B cell (primary cell): ENCODE data around the gene CRYBA4. TPM values are rescaled to one million over a fixed set of nuclear protein-coding genes. Genes with fewer than 3 reads are reported as not detected.

ENCODE experiments used
- ATAC-seq: fragments of 200-7000 bp; cut with Tn5 transposase; one replicate; pipeline ENCODE4 v1.10.0; 2021; ENCODE audit warnings: low read depth, mild to moderate bottlenecking, moderate number of reproducible peaks, moderate library complexity
- CTCF ChIA-PET: fragments of 350-600 bp; sonication (Branson Sonifier 250); formaldehyde crosslinking; loops from one replicate; lab custom pipeline; 2021; ENCODE audit warnings: antibody characterized with exemption, inconsistent platforms; lab: Charles Lee
- POLR2A ChIA-PET: fragments of 350-600 bp; sonication (Branson Sonifier 250); formaldehyde crosslinking; loops from one replicate; lab custom pipeline; 2021; ENCODE audit warnings: antibody characterized with exemption; lab: Charles Lee
- DNase-seq: peaks from one replicate; pipeline ENCODE4 v3.0.0; 2013
- H2AFZ ChIP-seq: 2 replicates; pipeline ENCODE4 v1.6.1; 2012; ENCODE audit warnings: mild to moderate bottlenecking, low read depth, low read length; ENCODE audit not compliant: insufficient read depth, poor library complexity, severe bottlenecking
- H3K27ac ChIP-seq, 2 donors: 1 replicate in 1 of 2; 2 replicates in 1 of 2; pipeline ENCODE4 v1.5.1; 2012 to 2013; ENCODE audit warnings: low read length in 2 of 2, mild to moderate bottlenecking in 2 of 2, moderate library complexity in 1 of 2
- H3K27me3 ChIP-seq, 4 experiments: fragments of 200-600 bp in 1 of 4; sonication (generic) in 1 of 4; replicated peaks in 1 of 4; 1 replicate in 2 of 4; 2 replicates in 2 of 4; pipeline versions ENCODE4 v1.6.1 to v1.7.0; 2013 to 2016; ENCODE audit warnings: low read length in 3 of 4, mild to moderate bottlenecking in 2 of 4, mixed read lengths in 1 of 4, moderate library complexity in 1 of 4; ENCODE audit not compliant: insufficient read depth in 4 of 4, control insufficient read depth in 3 of 4; ENCODE audit errors: control extremely low read depth in 1 of 4
- H3K36me3 ChIP-seq, 2 experiments: replicated peaks in 1 of 2; 1 replicate in 1 of 2; 2 replicates in 1 of 2; pipeline versions ENCODE4 v1.6.1 to v1.7.1; 2013; ENCODE audit warnings: low read length in 1 of 2; ENCODE audit not compliant: insufficient read depth in 2 of 2, control insufficient read depth in 1 of 2; ENCODE audit errors: control extremely low read depth in 1 of 2, extremely low read depth in 1 of 2
- H3K4me1 ChIP-seq, 2 donors: fragments of 200-600 bp in 1 of 2; sonication (generic) in 1 of 2; 1 replicate in 1 of 2; 2 replicates in 1 of 2; pipeline versions ENCODE4 v1.5.1 to v1.6.1; 2013 to 2017; ENCODE audit warnings: low read length in 2 of 2; ENCODE audit not compliant: control insufficient read depth in 2 of 2, insufficient read depth in 2 of 2
- H3K4me2 ChIP-seq: replicated peaks from 2 replicates; pipeline ENCODE3; 2012; ENCODE audit warnings: mild to moderate bottlenecking, low read depth, low read length; ENCODE audit not compliant: poor library complexity, severe bottlenecking
- H3K4me3 ChIP-seq, 5 experiments: fragments of 200-600 bp in 1 of 5; sonication (generic) in 1 of 5; 1 replicate in 3 of 5; 2 replicates in 2 of 5; pipeline versions ENCODE4 v1.5.1 to v1.7.0; 2011 to 2016; ENCODE audit warnings: low read length in 4 of 5, mild to moderate bottlenecking in 4 of 5, low read depth in 2 of 5, control low read depth in 1 of 5, moderate library complexity in 1 of 5; ENCODE audit not compliant: insufficient read depth in 1 of 5; ENCODE audit errors: control extremely low read depth in 1 of 5, extremely low read depth in 1 of 5
- H3K79me2 ChIP-seq: fragments of 200-600 bp; sonication (generic); one replicate; pipeline ENCODE4 v1.6.0; 2016; ENCODE audit warnings: low read length; ENCODE audit not compliant: control insufficient read depth, insufficient read depth
- H3K9ac ChIP-seq: fragments of 200-600 bp; sonication (generic); 2 replicates; pipeline ENCODE4 v1.6.1; 2017; ENCODE audit warnings: mild to moderate bottlenecking, low read length, moderate library complexity
- H3K9me3 ChIP-seq, 3 donors: one replicate each; pipeline versions ENCODE4 v1.6.1 to v1.7.1; 2013; ENCODE audit warnings: low read length in 2 of 3; ENCODE audit not compliant: control insufficient read depth in 2 of 3, insufficient read depth in 1 of 3; ENCODE audit errors: control extremely low read depth in 1 of 3
- H4K20me1 ChIP-seq: 2 replicates; pipeline ENCODE4 v1.6.0; 2012; ENCODE audit warnings: mild to moderate bottlenecking, low read length; ENCODE audit not compliant: insufficient read depth, control insufficient read depth, poor library complexity, severe bottlenecking
- H3K27ac Mint-ChIP-seq: one replicate; pipeline ENCODE4 v1.8.0; 2021; ENCODE audit warnings: mixed read lengths
- H3K27me3 Mint-ChIP-seq: one replicate; pipeline ENCODE4 v1.8.0; 2021; ENCODE audit warnings: mixed read lengths
- H3K4me1 Mint-ChIP-seq: one replicate; pipeline ENCODE4 v1.8.0; 2021; ENCODE audit warnings: mixed read lengths
- H3K4me3 Mint-ChIP-seq: one replicate; pipeline ENCODE4 v1.8.0; 2021; ENCODE audit warnings: mixed read lengths
- H3K9me3 Mint-ChIP-seq: one replicate; pipeline ENCODE4 v1.8.0; 2022; ENCODE audit warnings: mixed read lengths; ENCODE audit not compliant: insufficient read depth
- EZH2 ChIP-seq: IDR thresholded peaks from 2 replicates; pipeline ENCODE4 v1.6.1; 2012; ENCODE audit warnings: borderline replicate concordance, low read depth, mild to moderate bottlenecking, moderate library complexity, low read length; ENCODE audit not compliant: insufficient read depth, poor library complexity, severe bottlenecking
- WGBS: methylation state at CpG from one replicate; pipeline ENCODE4 v1.1.5; 2013; ENCODE audit warnings: missing lambda C conversion rate; ENCODE audit not compliant: insufficient coverage; 5-methylcytosine and 5-hydroxymethylcytosine counted together
- intact Hi-C: fragments of 100-400 bp; cut with micrococcal nuclease; formaldehyde crosslinking; loops from one replicate; pipeline ENCODE4 v1.10.0; 2022
- polyA plus RNA-seq: library from polyadenylated mRNA; depleted of rRNA; stranded (reverse); fragments of >200 nt; gene quantifications from 2 replicates; pipeline ENCODE4 v1.2.3, GENCODE V29; 2012
- total RNA-seq, 2 donors: library from RNA; stranded (reverse); fragments of 120-200 nt in 1 of 2; gene quantifications; 1 replicate in 1 of 2; 2 replicates in 1 of 2; pipeline versions ENCODE4 v1.2.3 to v1.2.4, GENCODE V29; 2013 to 2022
- TF ChIP-seq, protein P1 (sequence below): fragments of 200-600 bp; IDR thresholded peaks from one replicate; pipeline ENCODE4 v1.8.0; 2022; ENCODE audit warnings: antibody characterized with exemption, mild to moderate bottlenecking

The CRYBA4 gene
- total and polyA plus RNA-seq, 2 donors (not counting 1 experiment from before 2014, with no cell fraction given), result not detected

DNA sequence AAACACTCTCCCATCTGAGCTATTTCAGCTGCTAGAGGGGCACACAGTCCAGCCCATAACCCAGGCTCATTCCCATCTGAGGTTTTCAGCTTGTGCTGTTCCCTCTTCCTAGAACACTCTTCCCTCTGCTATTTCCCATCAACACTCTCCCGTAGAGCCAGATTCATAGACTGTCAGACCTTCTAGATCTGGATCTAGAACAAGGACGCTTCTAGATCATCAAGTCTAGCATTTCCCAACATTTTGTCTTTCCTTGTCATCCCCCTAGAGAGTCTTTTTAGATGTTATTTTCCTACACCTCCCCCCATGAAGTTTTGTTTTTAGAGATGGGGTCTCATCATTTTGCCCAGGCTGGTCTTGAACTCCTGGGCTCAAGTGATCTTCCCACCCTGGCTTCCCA is 13.4 kb downstream of the CRYBA4 start:
- Histone ChIP-seq H3K27ac (no peak overlapping the region), H3K9ac (no peak overlapping the region), H2AFZ (no peak overlapping the region), H3K36me3 (no peaks in the 10 kb centered on the region), H4K20me1 (no peaks in the 10 kb centered on the region), H3K9me3 (peaks cover 0 to 8% (median 0%) of the 10 kb centered on the region in 3 donors), H3K4me3 (no peak overlapping the region), H3K4me2 (no peak overlapping the region), H3K4me1 (no peaks in the 10 kb centered on the region), H3K79me2 (no peaks in the 10 kb centered on the region), H3K27me3 (no peaks in the 10 kb centered on the region)
- CTCF ChIA-PET, result no interaction called here
- H3K4me3 Mint-ChIP-seq, result no peak overlapping the region
- intact Hi-C loops, result no loop called here
- no peaks in the 10 kb centered on the region for H3K4me1 Mint-ChIP-seq
- no peak overlapping the region for H3K27ac Mint-ChIP-seq
- DNase-seq, result no peak
- TF ChIP-seq EZH2, result no peak
- TF ChIP-seq, protein P1, sequence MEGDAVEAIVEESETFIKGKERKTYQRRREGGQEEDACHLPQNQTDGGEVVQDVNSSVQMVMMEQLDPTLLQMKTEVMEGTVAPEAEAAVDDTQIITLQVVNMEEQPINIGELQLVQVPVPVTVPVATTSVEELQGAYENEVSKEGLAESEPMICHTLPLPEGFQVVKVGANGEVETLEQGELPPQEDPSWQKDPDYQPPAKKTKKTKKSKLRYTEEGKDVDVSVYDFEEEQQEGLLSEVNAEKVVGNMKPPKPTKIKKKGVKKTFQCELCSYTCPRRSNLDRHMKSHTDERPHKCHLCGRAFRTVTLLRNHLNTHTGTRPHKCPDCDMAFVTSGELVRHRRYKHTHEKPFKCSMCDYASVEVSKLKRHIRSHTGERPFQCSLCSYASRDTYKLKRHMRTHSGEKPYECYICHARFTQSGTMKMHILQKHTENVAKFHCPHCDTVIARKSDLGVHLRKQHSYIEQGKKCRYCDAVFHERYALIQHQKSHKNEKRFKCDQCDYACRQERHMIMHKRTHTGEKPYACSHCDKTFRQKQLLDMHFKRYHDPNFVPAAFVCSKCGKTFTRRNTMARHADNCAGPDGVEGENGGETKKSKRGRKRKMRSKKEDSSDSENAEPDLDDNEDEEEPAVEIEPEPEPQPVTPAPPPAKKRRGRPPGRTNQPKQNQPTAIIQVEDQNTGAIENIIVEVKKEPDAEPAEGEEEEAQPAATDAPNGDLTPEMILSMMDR, result no peak
- ATAC-seq, result no peak
- POLR2A ChIA-PET, result no interaction called here
- peaks cover 10% of the 10 kb centered on the region for H3K27me3 Mint-ChIP-seq
- no peaks in the 10 kb centered on the region for H3K9me3 Mint-ChIP-seq
- 100% methylated on average over 1 of the region's 2 CpGs for WGBS

DNA sequence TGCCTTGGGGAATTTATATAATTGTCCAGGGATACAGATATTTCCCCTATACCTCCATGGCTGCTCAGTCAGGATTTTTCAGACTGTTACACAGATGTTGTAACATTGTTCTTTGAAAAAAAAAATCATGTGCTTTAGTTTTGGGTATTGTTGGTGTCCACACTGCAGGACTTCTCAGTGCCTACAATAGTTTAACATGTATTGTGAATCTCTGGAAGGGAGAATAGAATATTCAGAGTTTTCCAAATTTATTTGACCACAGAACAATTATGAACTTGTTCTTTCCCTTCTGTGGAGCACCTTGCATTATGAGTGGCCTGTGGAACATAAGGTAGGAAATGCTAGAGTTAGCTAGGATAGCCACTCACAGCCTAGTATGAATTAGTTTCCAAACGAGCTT is 14.5 kb downstream of the CRYBA4 start:
- no peaks in the 10 kb centered on the region for H3K9me3 Mint-ChIP-seq
- Histone ChIP-seq H3K9me3 (peaks cover 0 to under 1% (median 0%) of the 10 kb centered on the region in 3 donors), H3K27ac (no peak overlapping the region), H3K36me3 (no peaks in the 10 kb centered on the region), H2AFZ (no peak overlapping the region), H3K79me2 (no peaks in the 10 kb centered on the region), H3K4me2 (no peak overlapping the region), H3K27me3 (no peaks in the 10 kb centered on the region), H3K4me1 (no peaks in the 10 kb centered on the region), H4K20me1 (no peaks in the 10 kb centered on the region), H3K9ac (no peak overlapping the region), H3K4me3 (no peak overlapping the region)
- TF ChIP-seq, protein P1, result no peak
- TF ChIP-seq EZH2, result no peak
- DNase-seq, result no peak
- CTCF ChIA-PET, result no interaction called here
- no peak for ATAC-seq
- WGBS, result 80% methylated on average over 1 of the region's 1 CpG
- POLR2A ChIA-PET, result no interaction called here
- intact Hi-C loops, result no loop called here
- H3K27ac Mint-ChIP-seq, result no peak overlapping the region
- peaks cover 10% of the 10 kb centered on the region for H3K27me3 Mint-ChIP-seq
- H3K4me1 Mint-ChIP-seq, result no peaks in the 10 kb centered on the region
- H3K4me3 Mint-ChIP-seq, result no peak overlapping the region
